HEK293 (cell line): Measurements from ENCODE around the gene PTPRN2.

Source experiments
- ATF2 ChIP-seq: fragments of 450-650 bp; formaldehyde crosslinking; IDR thresholded peaks from 2 replicates; pipeline ENCODE4 v1.5.1; 2016; ENCODE audit warnings: missing biosample characterization, missing genetic modification characterization, low read depth
- CTCF ChIP-seq: fragments of 450-650 bp; formaldehyde crosslinking; IDR thresholded peaks from 2 replicates; pipeline ENCODE4 v1.5.1; 2016; ENCODE audit warnings: missing biosample characterization, missing genetic modification characterization
- PATZ1 ChIP-seq: fragments of 450-650 bp; formaldehyde crosslinking; IDR thresholded peaks from 2 replicates; pipeline ENCODE4 v1.5.1; 2016; ENCODE audit warnings: missing biosample characterization, missing genetic modification characterization
- REST ChIP-seq: fragments of 450-650 bp; formaldehyde crosslinking; IDR thresholded peaks from 2 replicates; pipeline ENCODE4 v1.5.1; 2016; ENCODE audit warnings: missing biosample characterization, missing genetic modification characterization
- SETDB1 ChIP-seq: IDR thresholded peaks from one replicate; pipeline ENCODE4 v1.6.1; 2017; ENCODE audit warnings: mild to moderate bottlenecking, low read length, moderate library complexity, mixed read lengths; ENCODE audit not compliant: insufficient read length
- TRIM28 ChIP-seq: IDR thresholded peaks from 2 replicates; pipeline ENCODE4 v1.6.1; 2011; ENCODE audit warnings: low read length, control low read depth, borderline replicate concordance
- TSHZ1 ChIP-seq: fragments of 450-650 bp; formaldehyde crosslinking; IDR thresholded peaks from 2 replicates; pipeline ENCODE4 v1.5.1; 2016; ENCODE audit warnings: missing biosample characterization, missing genetic modification characterization, borderline replicate concordance
- ZNF138 ChIP-seq: fragments of 450-650 bp; formaldehyde crosslinking; IDR thresholded peaks from 2 replicates; pipeline ENCODE4 v1.5.1; 2016; ENCODE audit warnings: missing biosample characterization, missing genetic modification characterization, borderline replicate concordance
- ZNF311 ChIP-seq: fragments of 450-650 bp; formaldehyde crosslinking; IDR thresholded peaks from 2 replicates; pipeline ENCODE4 v1.5.1; 2017; ENCODE audit warnings: missing biosample characterization, missing genetic modification characterization, borderline replicate concordance
- ZNF513 ChIP-seq: fragments of 450-650 bp; IDR thresholded peaks from 2 replicates; pipeline ENCODE4 v1.5.1; 2018; ENCODE audit warnings: missing biosample characterization, missing genetic modification characterization
- ZNF580 ChIP-seq: fragments of 450-650 bp; formaldehyde crosslinking; IDR thresholded peaks from 2 replicates; pipeline ENCODE4 v1.5.1; 2016; ENCODE audit warnings: missing biosample characterization, missing genetic modification characterization
- ZNF629 ChIP-seq: fragments of 450-650 bp; formaldehyde crosslinking; IDR thresholded peaks from 2 replicates; pipeline ENCODE4 v1.5.1; 2017; ENCODE audit warnings: missing biosample characterization, missing genetic modification characterization

GRCh38 chr7:158490171-158490782, 97.3 kb downstream of the PTPRN2 start:
- no peak for TF ChIP-seq SETDB1
- TF ChIP-seq CTCF (tag by site-specific recombination) = no peak
- TF ChIP-seq TSHZ1 = no peak
- TF ChIP-seq ZNF138 (tag by site-specific recombination) = no peak
- TF ChIP-seq REST (tag by site-specific recombination) = no peak
- TF ChIP-seq ATF2 = no peak
- no peak for TF ChIP-seq ZNF580 (tag by site-specific recombination)
- no peak for TF ChIP-seq ZNF629 (tag by site-specific recombination)
- no peak for TF ChIP-seq PATZ1 (tag by site-specific recombination)
- no peak for TF ChIP-seq ZNF311 (tag by site-specific recombination)
- no peak for TF ChIP-seq TRIM28
- TF ChIP-seq ZNF513 = no peak
